NB4 (cell line): Measurements from ENCODE around the gene CIAO1.
A peak's percentile ranks its signal among the peaks of the same experiment; 100 is the strongest.
"Not testable (repeated sequence)": the region's sequence is repeated elsewhere in the genome, so short reads cannot be mapped to it uniquely, and the experiment has no call there.

Source experiments
- DNase-seq: peaks from one replicate; pipeline ENCODE4 v3.0.0; 2010; ENCODE audit warnings: low read depth
- H3K4me3 ChIP-seq: one replicate; pipeline ENCODE4 v1.5.1; 2011; ENCODE audit warnings: mild to moderate bottlenecking, low read depth, low read length, moderate library complexity
- MYC ChIP-seq: IDR thresholded peaks from 2 replicates; pipeline ENCODE4 v1.6.1; 2011; ENCODE audit warnings: low read depth, low read length
- POLR2A ChIP-seq: IDR thresholded peaks from 2 replicates; pipeline ENCODE4 v1.6.1; 2011; ENCODE audit warnings: mild to moderate bottlenecking; ENCODE audit not compliant: insufficient read length; ENCODE audit errors: extremely low read depth
- TF ChIP-seq, protein P1 (sequence below): IDR thresholded peaks from one replicate; pipeline ENCODE4 v1.5.1; 2012; ENCODE audit warnings: low read depth, low read length
- TF ChIP-seq, protein P2 (sequence below): IDR thresholded peaks from 2 replicates; pipeline ENCODE4 v1.6.1; 2011; ENCODE audit warnings: low read depth, low read length

The CIAO1 gene

DNA sequence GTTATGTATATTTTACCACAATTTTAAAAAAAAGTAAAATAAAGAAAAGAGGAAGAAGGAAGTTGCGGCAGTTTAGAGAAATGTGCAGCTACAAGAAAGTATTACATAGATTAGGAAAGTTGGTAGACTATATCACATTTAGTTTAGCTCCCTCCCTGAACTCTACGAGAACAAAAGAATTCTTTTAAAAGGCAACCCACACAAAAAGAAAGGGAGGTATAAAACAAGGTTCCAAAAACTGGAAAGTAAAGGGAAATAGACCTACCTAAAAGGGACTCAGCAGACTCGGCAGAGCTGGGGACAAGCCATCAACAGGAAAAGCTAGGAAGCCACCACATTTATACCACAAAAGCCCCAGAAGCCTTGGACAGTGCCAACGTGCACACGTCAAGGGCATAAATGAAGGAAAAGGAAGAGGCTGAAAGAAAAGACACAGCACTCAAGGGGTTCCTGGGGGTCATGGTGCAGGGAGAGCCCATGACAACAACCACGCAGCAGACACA lies 9.4 kb upstream of the CIAO1 start:
- peak; percentile 67 for DNase-seq
- TF ChIP-seq MYC (no peak), POLR2A (no peak)
- TF ChIP-seq, protein P1, sequence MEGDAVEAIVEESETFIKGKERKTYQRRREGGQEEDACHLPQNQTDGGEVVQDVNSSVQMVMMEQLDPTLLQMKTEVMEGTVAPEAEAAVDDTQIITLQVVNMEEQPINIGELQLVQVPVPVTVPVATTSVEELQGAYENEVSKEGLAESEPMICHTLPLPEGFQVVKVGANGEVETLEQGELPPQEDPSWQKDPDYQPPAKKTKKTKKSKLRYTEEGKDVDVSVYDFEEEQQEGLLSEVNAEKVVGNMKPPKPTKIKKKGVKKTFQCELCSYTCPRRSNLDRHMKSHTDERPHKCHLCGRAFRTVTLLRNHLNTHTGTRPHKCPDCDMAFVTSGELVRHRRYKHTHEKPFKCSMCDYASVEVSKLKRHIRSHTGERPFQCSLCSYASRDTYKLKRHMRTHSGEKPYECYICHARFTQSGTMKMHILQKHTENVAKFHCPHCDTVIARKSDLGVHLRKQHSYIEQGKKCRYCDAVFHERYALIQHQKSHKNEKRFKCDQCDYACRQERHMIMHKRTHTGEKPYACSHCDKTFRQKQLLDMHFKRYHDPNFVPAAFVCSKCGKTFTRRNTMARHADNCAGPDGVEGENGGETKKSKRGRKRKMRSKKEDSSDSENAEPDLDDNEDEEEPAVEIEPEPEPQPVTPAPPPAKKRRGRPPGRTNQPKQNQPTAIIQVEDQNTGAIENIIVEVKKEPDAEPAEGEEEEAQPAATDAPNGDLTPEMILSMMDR, result no peak
- TF ChIP-seq, protein P2, sequence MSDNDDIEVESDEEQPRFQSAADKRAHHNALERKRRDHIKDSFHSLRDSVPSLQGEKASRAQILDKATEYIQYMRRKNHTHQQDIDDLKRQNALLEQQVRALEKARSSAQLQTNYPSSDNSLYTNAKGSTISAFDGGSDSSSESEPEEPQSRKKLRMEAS, result no peak
- H3K4me3 ChIP-seq, result peak overlapping the region; percentile 22

DNA sequence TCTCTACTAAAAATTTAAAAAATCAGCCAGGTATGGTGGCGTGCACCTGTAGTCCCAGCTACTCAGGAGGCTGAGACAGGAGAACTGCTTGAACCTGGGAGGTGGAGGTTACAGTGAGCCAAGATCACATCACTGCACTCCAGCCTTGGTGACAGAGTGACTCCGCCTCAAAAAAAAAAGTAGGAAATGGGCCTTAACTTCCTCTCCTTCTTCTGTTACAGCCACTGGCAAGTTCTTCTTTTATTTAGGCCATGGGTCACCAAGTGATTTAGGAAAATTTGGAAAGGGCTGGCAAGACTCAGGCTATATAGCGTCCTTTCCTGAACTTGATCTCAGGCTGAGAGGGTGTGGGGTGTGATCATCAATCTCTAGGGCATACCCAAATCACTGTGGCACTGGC lies 8.3 kb upstream of the CIAO1 start:
- H3K4me3 ChIP-seq, result not testable (repeated sequence)
- DNase-seq, result peak; percentile 59

DNA sequence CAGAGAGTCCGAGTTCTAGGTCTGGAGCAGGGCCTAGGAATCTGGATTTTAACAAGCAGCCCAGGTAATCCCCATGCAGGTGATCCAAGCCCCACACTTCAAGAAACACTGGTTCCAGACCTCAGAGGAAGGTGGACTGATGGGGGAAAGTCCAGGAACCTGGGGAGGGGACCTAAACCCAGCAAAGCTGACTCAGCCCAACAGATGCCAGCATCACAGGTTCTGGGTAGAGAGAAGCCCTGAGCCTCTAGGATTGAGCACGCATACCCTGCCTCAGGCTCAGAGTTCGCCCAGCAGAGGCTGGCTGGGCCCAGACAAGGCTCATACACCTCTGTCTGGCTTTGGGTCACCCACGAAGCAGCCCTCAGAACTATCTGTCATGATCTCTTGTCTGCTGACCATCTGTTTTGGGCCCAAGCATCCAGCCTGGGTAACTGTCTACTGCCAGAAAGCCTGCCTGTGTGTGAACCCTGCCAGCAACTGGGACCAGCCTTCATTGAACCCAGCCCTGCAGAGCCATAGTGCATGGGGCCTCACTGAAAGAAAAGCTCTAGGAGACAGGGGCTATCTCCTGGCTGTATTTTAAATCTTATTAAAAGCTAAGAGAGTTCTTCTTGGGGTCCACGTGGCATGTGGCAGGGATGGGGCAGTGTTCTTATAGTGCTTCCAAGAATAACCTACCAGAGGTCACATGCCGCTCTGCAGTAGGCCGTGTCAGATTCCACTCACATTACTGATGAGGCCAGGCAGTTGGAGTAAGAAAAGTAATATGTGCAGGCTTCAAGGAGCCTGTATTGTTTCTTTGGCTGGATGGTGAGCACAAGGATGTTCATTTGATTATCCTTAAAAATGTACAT lies 7.6 kb upstream of the CIAO1 start:
- H3K4me3 ChIP-seq, result no peak overlapping the region
- TF ChIP-seq POLR2A, result no peak
- TF ChIP-seq, protein P1, result no peak
- TF ChIP-seq, protein P2, result no peak
- TF ChIP-seq MYC, result no peak
- no peak for DNase-seq

DNA sequence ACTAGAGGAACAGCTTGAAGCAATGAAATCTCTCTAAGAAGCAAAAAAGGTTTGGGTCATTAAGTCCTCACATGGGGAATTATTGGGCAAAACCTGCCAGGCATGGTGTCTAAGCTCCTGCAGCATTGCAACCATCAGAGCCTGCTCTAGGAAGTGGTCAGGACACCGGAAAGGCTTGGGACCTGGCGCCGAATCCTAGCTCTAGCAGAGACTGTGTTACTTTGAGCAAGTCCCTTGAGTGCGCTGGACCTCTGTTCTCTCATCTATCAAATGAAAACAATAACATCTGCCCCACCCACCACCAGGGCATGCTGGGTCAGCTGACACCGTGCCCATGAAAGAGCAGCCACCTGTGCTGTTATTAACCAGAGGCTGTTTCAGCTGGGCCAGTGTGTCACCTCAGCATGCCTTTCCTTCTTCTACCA lies 6.5 kb upstream of the CIAO1 start:
- TF ChIP-seq POLR2A (no peak), MYC (no peak)
- TF ChIP-seq, protein P2, result no peak
- TF ChIP-seq, protein P1, result no peak
- no peak overlapping the region for H3K4me3 ChIP-seq
- no peak for DNase-seq

DNA sequence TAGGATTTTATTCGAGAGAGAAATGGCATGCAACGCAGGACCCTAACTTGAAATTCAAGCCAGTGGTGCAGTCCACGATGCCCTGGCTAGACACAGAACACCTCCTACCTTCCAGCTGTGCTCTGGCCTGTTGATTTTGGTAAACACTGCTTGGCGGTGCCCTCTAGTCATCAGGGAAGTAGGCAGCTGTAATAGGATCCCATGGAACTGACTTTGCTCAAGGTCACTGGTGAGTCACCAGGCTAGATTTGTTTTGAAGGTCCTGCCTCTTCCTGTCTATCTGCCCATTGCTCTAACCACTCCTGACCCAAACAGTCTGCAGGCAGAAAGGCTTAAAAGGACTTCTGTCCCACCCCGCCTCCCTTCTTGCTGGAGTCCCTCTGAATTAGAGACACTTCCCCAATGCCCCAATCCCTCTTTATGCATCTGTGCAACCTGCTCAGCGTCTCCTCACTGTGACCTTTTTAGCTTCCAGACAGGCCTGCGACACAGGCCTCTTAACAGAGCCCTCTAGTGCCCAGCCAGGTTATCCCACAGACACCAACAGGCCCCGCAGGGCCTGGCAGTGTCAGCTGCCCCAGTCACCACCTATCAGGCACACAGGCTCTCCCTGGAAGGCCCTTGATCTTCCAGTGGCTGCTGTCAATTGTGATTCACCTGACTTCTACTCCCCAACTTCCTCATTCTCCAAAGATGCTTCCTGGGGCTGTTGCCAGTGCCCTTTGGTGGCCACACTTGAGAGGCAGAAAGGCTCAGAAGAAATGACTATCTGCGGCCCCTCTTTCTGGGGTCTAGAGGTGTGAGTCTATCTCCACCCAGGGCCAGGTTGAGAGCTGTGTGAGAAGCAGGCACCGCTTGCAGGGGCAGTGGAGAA lies 5.4 kb upstream of the CIAO1 start:
- DNase-seq, result peak; percentile 90
- peak overlapping the region; percentile 27 for H3K4me3 ChIP-seq
- TF ChIP-seq, protein P1, result peak; percentile 58
- TF ChIP-seq MYC (no peak), POLR2A (no peak)
- TF ChIP-seq, protein P2, result 0 out of 2 replicates have a peak, but pooled peaks have one; percentile 5
